Measurements from ENCODE around the gene PPP6R2.

Gene PPP6R2

GRCh38 chr22:50305923-50306566 is 37.1 kb upstream of the PPP6R2 start:
- no peak for DNase-seq

GRCh38 chr22:50306753-50307749 is 36.1 kb upstream of the PPP6R2 start, which contains the start of gene PLXNB2:
PLXNB2 (minus strand) TSS chr22:50307646; CDS start chr22:50290584, 17,062 bp downstream.
- DNase-seq = peak; percentile 55

- DNase-seq = no peak
Measured at GRCh38 chr22:50307890-50308596, 35.1 kb upstream of the PPP6R2 start.

- no peak for DNase-seq
Measured at GRCh38 chr22:50308597-50308935, 34.6 kb upstream of the PPP6R2 start.

- no peak for DNase-seq
Measured at GRCh38 chr22:50308986-50309600, 34.0 kb upstream of the PPP6R2 start.

GRCh38 chr22:50309601-50309991 is 33.5 kb upstream of the PPP6R2 start:
- no peak for DNase-seq

GRCh38 chr22:50310031-50310722 is 33.0 kb upstream of the PPP6R2 start:
- no peak for DNase-seq

GRCh38 chr22:50310949-50311444 is 32.1 kb upstream of the PPP6R2 start:
- no peak for DNase-seq

- no peak for DNase-seq
Measured at GRCh38 chr22:50311606-50312351, 31.3 kb upstream of the PPP6R2 start.

GRCh38 chr22:50312371-50312770 is 30.8 kb upstream of the PPP6R2 start:
- no peak for DNase-seq

GRCh38 chr22:50313021-50313420 is 30.1 kb upstream of the PPP6R2 start:
- DNase-seq = no peak

GRCh38 chr22:50313600-50313999 is 29.5 kb upstream of the PPP6R2 start:
- no peak for DNase-seq

- no peak for DNase-seq
Measured at GRCh38 chr22:50314081-50314454, 29.1 kb upstream of the PPP6R2 start.

- no peak for DNase-seq
Measured at GRCh38 chr22:50314455-50315288, 28.5 kb upstream of the PPP6R2 start.

GRCh38 chr22:50315289-50316113 is 27.6 kb upstream of the PPP6R2 start:
- no peak for DNase-seq

- no peak for DNase-seq
Measured at GRCh38 chr22:50316114-50317065, 26.7 kb upstream of the PPP6R2 start.

GRCh38 chr22:50317178-50317577 is 25.9 kb upstream of the PPP6R2 start:
- DNase-seq = no peak

GRCh38 chr22:50317674-50318073 is 25.5 kb upstream of the PPP6R2 start:
- DNase-seq = no peak

- no peak for DNase-seq
Measured at GRCh38 chr22:50318356-50318697, 24.8 kb upstream of the PPP6R2 start.
